ENCODE results near the gene ESD.

DNA sequence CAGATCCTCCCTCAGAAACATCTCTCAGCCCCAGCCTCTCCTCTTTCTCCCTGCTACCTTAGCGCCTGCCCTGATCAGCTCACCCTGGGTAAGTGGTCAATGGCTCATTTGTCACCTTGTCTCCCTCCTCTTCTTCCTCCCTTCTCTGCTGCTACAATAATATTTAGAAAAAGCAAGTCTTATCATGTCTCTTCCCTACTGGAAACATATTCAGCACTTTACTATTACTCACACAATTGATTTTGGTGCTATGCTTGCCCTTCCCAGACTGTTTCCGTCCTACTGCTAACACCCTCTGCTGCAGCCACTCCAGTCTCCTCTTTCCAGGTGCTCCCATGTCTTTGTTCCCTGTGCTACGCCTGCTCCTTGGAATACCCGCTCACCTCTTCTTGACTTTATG lies 35.8 kb downstream of the ESD start:
- TF ChIP-seq RAD21 (IDR thresholded peaks at IDR 0.05; ENCODE audit: low read depth) (no peak), TEAD4 (IDR thresholded peaks at IDR 0.05) (no peak)

Measured in Ishikawa (cell line).